GM19324 (cell line): ENCODE results near the gene ZNF384.

Source experiments
- ATAC-seq: cut with Tn5 transposase; IDR thresholded peaks from one replicate; pipeline ENCODE4 v1.9.1; 2021; ENCODE audit warnings: mild to moderate bottlenecking, moderate library complexity; ENCODE audit not compliant: unreplicated experiment, low FRiP score

ZNF384 gene

DNA sequence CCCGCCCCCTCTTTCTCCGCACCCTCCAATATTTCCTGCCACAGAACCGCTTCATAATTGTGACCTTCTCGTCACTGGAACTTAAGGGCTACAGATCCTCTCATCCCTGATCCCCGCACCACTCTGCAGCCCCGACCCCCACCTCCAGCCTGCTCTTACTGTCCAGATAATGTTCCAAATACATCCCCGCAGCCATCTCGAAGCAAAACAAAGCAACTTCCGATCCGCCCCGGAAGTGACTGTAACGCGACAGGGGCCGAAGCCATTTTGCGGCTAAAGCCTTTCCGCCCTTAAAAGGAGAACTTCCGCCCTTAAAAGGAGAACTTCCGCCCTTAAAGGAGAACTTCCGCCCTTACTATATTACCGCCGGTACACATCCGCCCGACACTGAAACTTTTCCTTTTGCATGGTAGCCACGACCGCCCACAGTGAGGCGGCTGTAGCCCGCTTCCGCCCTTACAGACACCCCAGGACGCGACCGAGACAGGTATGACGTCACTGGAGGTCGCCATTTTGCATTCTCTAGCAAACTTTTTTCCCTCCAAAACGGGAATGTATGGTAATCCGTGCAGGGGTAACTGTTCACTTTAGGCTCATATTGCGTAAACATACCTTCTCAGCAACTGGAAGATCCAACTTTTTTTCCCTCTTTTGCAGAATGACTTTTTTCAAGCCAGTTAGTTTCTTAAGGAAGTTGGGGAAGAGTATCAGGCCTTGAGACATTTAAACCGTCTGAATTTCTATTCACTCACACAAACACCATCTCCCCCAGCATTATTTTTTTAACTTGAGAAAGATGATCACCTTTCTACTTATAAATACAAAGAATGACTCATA, 26.1 kb downstream of the ZNF384 start, which contains the start of gene ING4:
Gene ING4, minus strand, starts transcription at position 214 of the 837 bp plus-strand sequence. Its CDS starts 18 bp downstream, at position 196.
- peak; percentile 98 for ATAC-seq

DNA sequence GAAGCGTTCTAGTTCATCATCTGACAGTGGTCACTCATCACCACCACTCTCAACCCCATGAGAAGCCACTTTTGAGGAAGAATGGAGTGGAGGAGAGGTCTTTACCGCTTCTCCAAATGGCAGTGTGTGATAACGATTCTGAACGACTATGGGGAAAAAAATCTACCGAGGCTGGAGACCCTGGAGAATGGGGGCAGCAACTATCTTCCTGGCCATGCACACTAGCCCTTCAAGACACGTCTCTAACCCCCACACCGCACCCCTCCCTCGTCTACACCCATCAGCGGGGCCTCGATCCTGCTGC, 26.6 kb downstream of the ZNF384 start:
- ATAC-seq, result no peak

DNA sequence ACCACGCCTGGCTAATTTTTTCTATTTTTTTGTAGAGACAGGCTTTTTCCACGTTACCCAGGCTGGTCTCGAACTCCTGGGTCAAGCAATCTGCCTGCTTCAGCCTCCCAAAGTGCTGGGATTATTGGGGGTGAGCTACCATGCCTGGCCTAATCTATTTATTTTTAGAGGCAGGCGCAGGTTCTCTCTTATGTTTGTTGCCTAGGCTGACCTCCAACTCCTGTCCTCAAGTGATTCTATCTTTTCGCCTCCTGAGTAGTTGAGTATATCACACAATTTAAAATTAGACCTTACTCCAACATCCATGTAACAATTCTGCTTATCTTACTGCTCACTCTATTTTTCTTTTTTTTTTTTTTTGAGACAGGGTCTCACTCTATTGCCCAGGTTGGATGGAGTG, 35.2 kb downstream of the ZNF384 start:
- no peak for ATAC-seq

DNA sequence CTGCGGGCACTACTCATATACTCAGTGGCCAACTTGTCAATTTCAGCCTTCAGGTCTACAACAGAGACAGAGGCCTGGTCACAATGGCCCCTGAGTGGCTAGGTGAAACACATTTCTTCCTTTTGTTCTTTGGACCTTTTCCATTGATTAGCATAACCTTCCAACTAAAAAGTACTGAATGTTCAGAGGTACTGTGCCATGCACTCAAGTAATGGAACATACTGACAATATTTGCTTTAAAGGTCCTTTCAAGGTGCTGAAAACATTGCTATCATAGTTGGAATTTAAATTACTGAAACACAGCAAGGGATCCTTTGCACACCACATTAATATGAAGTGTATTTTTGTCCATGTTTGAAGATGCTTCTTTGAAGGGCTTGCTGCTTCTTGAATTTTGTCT, 35.8 kb downstream of the ZNF384 start:
- ATAC-seq, result no peak

DNA sequence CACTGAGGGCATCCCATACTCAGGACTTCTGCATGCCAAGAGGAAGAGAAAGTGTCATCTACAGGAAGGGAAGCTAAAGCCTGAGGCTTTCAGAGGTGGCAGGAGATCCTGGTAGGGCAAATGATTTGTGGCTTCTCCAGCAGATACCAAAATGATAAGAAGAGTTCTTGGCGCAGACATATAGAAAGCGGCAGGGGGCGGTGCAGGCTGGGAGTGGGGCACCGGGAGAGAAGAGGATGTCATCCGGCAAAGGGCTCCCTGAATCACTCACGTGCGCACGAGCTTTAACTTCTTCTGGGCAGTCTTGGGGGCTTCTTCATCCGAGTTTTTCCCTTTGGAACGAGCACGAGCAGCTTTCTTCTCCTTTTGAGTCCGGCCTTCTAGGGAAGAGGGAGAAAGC, 36.8 kb downstream of the ZNF384 start:
- ATAC-seq, result no peak

DNA sequence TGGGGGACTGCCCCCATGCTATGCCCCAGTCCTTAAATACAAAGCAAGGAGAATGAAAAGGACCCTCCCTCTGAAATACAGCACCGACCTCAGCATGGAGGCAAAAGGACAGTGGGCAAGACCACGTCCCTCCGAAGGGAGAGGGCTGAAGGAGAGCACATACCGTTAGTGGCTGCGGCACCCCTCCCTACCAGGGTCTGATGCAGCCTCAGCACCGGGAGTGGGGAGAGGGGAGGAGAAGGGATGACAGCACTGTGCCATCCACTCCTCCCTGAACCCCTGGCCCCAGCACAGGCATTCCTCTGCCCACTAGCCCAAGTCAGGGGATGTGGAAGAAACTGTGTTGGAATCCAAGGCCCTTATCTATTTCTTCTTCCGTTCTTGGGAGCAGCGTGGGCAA, 38.3 kb downstream of the ZNF384 start:
- no peak for ATAC-seq

DNA sequence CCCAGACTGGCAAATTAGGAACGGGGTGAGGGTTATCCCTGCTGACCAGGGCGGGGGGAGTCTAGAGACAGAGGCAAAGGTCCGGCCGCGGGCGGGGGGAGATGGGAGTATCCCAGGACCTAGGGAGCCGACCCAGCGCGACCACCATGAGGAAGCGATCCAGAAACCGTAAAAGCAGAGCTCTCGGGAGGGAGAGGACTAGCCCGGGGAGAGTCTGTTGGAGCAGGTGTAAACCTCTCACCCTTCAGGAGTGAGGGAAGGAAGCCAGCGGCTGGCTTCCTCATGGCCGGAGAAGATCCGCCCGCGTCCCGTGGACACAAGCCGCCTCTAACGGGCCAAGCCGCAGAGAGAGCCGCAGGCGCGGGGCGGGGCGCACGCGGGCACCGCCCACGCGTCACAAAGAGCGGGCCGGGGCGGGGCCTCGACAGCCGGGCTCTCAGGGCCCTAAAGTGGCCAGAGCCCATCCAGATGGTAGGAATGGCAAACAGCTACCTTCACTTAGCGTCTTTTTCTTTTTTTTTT, 42.0 kb downstream of the ZNF384 start, which contains the start of gene ACRBP:
Gene ACRBP, minus strand, starts transcription at position 350 of the 522 bp plus-strand sequence. Its CDS starts 66 bp downstream, at position 284.
- peak; percentile 43 for ATAC-seq

DNA sequence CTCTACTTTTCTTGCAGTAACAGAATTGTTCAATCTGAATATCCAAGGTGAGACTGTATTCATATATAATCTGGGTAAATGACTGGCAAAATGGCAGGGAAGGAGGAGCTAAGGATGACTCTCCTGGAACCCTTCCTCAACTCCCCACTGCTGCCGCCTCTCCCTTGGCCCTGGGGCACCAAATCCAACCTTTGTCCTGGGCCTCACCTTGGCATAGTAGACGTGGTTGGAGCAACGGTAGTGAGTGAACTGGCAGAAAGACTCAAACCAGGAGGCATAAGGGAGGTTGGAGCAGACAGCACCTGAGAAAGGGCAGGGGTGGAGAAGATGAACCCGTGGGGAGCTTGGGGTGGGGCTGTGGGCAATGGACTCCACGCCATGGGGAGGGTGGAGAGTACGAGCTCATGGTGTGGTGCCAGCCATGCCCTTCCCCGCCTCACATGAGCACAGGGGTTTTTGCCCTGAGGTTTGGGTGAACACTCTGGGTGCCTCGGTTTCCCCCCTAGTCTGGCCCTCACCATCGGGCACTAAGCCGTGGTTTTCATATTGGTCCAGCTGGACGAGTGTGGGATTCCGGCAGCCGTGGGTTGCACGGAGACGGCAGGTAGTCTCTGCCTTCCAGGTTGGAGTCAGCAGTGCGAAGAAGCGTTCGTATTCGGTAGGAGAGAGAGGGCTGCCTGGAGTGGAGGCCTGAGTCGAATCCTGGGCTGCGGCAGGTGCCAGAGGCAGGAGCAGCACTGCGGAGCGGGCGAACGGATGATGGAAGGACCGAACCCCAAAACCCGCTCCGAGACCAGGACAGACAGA, 42.7 kb downstream of the ZNF384 start:
- no peak for ATAC-seq

DNA sequence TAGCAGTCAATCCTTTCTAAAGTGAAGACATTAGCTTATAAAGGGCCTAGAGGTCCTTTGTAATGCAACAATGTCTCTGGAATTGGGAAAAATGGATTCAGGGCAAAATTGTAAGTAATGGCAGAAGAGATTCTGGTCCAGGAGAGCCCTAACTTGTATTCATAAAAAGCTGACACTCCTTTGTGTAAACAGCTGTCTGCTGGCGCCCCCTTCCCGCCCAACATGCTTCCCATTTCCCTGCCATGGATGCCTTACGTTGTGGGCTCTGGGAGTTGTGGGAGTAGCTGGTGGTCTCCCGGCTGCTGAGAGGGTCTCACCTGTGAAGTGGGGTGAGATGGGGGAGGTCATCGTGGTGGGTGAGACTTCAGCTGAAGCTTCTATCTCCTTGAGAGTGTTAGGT, 44.3 kb downstream of the ZNF384 start:
- no peak for ATAC-seq

DNA sequence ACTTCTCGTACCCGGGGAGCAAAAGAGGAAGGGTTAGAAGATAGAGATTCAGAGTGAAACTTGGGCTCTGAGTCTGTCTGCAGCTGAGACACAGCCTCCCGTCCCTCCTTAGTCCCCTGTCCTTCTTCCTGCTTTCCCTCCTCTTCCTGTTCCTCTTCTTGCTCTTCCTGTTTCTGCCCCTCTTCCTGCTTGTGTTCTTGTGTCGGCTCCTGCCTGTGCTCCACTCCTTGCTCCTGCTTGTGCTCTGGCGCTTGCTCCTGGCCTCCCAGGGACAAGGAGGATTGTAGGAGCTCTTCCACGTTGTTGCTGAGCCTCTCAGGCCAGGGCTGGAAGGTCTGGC, 44.9 kb downstream of the ZNF384 start:
- ATAC-seq, result no peak

DNA sequence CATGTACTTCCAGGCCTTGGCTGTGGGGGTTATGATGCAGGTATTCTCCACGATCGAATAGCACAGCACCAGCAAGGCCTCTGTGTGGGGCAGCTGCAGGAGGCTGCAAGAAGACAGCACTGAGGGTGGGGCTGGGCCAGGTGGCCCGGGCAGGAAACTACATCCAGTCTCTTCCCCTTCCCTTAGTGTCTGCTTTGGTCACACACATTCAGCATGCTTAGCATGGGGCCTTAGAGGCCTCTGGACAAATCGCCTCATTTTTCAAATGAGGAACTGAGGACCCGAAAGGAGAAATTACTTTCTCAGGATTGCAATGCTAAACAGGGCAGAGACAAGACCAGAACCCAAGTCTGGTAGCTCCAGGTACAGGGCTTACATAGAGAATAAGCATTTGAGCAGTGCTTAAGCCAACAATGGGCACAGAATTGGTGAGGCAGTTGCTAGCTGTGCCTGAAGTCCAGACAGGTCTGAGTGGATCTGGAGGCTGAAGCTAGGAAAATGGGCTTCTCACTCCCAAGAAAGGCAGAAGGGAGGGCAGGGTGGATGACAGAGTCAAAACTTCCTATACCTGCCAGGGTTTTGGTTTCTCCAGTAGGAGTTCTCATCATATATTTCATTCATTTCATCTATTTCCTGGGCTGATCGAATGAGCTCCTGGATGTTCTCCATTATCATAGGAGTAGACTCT, 45.5 kb downstream of the ZNF384 start:
- no peak for ATAC-seq

DNA sequence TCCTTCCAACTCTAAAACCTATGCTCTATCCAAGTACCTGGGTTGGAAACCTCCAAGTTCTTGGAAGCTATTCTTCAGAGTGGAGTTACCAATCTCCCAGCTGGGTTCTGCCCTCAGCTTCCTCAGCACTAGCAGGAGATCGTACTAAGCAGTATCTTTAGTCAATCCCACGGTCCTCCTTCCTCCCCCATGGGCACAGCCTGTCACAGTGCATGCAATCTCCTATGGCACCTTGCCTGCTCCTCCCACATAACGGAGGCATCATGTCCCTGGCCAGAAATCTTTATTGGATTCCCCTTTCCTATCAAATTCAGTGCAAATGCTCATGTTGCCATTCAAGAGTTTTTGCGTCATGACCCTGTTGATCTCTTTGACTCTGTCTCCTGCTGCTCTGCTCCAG, 48.0 kb downstream of the ZNF384 start:
- ATAC-seq, result no peak

DNA sequence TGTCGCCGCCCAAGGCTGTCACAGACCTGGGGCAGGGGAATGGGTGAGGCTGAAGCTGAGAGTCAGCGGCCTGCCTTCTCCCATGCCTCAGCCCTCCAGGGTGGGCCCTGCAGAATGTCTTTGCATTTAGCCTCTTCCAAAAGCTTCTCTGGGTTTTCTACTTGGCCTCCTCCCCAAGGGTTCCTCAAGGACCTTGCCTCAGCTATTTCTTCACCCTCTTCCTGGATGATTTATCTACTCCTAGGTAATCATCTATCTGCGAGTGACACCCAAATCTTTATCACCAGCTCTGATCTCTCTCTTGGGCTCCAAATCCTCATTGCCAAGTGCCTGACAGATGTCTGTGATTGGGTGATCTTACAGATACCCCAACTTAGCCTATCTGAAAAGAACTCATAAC, 48.7 kb downstream of the ZNF384 start:
- no peak for ATAC-seq

DNA sequence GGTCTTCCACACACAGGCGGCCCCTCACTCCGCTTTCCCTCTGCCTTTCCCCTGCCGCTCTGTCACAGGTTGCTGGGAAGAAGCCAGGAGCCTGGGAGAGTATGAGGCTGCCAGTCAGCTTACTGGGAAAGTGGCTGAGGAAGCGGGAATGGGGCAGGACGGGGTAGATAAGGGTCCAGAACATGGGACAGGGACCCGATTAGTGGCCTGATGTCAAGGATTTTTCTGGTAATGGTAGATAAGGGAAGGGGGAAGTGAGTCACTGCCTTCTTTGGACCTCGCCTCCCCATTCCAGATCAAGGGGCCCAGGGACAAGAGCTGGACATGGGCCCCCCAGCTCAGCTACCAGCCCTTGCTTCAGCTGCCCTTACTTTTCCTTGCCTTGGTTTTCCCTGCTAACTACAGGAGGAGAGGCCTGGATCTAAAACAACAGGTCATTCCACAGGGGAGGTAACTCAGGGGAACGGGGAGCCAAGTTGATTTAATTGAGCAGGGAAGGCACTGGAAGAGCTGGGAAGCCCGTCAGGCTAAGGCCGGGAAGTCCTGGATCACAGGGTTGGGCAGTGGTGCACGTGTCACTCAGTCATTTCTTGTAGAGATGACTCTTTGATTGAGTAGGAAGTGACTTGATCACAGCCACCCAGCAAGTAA, 49.9 kb downstream of the ZNF384 start:
- no peak for ATAC-seq

DNA sequence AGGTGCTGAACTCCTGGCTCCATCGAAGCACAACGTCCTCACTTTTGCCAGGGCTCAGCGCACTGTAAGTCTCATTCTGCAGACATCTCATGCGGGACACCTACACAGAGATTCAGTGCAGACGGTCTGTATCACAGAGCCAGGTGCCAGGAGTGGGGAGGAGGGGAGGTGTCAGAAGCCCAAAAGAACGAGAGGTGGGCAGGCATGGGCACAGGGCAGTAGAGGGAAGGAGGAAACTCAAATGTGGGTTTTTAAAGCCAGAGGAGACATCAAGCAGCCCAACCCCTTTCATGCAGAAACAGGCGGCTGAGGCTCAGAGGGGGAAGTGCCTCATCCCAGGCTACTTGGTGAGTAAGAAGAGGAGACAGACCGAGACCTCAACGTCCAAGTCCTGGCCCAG, 50.9 kb downstream of the ZNF384 start:
- no peak for ATAC-seq

DNA sequence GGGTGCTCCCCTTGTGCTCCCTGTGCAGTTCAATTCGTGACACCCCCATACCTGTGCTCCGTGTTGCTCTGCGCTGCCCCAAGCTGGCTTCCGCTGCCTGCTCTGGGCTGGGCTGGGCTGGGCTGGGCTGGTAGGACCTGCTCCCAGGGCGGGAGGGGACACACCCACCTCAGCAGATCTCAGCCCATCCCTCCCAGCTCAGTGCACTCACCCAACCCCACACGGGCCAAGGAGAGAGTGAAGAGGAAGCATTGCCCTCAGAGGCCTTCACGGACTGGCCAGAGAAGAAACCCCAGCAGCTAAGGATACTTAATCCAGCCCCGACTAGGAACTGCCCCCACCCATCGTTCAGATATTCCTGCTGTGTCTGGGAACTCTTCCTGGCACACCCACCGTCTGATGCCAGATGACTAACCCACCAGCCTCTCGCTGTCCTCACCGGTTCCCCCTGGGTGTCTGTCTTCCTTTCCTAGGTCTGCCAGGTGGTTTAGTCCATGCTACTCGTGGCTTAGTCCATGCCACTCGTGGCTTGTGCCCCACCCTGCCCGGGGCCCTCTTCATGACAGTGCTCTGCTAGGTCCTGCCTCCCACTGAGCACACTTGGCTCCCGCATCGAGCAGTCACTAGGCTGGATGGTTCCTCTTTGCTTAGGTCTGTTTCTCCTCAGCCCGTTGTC, 53.2 kb downstream of the ZNF384 start, which contains the start of gene LPAR5:
Gene LPAR5, minus strand, starts transcription at position 104 of the 676 bp plus-strand sequence. CDS start 14,711 bp downstream, outside the sequence.
- peak; percentile 57 for ATAC-seq

DNA sequence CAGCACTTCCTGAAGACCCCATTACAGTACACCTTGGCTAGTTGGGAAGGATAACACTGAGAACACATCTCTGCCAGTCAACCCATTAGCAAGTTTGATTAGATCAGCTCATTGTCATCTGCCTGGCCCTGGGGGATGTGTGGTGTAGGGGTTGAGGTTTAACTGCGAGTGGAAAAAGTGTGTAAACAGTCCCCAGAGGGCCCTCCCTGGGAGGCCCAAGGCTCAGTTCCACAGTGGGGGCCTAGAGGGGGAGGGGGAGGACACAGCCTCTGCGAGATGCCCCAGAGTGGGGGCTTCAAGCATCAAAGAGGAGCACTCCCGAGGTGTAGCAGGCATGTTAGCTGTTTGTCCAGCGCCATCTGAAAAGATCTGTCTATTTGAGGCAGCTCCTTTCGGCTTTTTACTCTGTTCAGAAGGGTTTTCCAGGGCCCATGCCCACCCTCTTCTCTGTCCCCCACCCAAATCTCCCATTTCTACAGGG, 53.8 kb downstream of the ZNF384 start:
- ATAC-seq, result peak; percentile 27

DNA sequence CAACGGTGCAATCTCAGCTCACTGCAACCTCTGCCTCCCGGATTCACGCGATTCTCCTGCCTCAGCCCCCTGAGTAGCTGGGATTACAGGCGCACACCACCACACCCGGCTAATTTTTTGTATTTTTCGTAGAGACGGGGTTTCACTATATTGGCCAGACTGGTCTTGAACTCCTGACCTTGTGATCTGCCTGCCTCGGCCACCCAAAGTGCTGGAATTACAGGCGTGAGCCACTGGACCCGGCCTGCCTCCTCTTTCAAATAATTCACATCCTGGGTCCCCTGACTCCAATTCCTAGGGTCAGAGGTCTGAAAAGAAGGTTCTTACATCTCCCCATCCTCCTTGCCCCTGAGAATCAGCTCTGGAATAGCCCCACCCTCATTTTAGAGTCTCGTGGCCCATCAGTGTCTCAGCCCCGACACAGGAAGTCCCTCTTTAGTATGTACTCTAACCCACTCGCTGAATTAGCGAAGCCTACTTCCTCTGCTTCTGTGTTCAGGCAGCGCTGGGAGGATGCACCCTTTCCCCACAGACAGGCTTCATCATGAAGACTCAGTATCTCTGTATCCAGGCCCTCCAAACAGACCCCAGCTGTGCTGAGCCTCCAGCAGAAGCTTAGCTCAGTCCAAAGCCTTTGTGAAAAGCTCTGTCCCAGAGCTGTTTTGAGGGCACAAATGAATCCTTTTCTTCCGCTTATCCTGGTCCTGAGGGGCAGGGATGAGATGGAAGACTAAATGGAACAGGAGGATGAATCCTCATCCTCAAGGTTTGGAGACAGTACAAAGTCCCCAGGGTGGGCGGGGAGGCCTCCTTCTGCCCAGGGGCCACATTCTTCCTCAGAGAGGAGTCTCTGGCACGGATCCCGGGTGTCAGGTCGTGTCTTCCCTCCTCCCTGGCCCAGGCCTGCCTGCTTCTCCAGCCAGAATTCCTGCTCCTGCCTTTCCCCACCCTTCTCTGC, 56.9 kb downstream of the ZNF384 start:
- peak; percentile 45 for ATAC-seq
